GOT3 (cell line): ENCODE results near the gene ZNF200.
"Not testable (repeated sequence)": the region's sequence is repeated elsewhere in the genome, so short reads cannot be mapped to it uniquely, and the experiment has no call there.

ENCODE experiments used
- DNase-seq: peaks from one replicate; lab custom pipeline; 2025; ENCODE audit warnings: mixed read lengths; lab: John Stamatoyannopoulos, UW

Gene ZNF200

DNA sequence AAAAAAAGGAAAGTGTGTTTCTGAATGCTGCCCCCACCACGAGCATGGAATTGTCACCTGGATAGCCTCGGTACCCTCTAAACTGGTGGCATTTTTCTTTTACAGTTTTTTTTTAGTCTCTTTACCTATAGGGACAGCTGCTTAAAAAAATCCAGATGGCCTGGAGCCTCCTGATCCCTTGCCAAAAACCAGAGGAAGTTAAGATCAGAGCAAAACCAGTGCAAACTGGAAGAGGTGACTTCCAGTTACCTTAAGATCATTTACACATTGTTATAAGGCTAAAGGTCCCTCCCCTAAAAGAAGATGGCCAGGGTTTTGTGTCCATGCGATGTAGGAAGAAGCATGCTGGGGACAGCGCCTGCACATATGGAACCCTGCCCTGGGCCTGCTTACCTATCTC is 18.0 kb upstream of the ZNF200 start:
- DNase-seq = no peak

DNA sequence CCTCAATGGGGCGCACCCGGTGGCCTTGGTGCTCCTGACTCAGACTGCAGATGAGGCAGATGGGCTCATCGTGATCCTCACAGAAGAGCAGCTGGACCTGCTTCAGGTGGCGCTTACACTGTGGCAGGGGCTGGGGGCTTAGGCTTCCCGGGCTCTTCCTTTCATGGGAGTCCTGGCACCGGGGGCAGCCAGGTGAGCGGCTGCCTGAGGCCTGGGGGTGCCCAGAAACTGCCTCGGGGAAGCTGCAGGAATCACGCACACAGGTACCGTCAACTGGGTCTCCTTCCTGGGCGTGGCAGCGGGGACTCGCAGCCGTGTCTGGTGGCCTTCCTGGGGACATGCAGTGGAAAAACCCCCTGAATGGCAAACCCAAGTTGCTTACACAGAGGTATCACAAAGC is 14.5 kb upstream of the ZNF200 start:
- DNase-seq = no peak

DNA sequence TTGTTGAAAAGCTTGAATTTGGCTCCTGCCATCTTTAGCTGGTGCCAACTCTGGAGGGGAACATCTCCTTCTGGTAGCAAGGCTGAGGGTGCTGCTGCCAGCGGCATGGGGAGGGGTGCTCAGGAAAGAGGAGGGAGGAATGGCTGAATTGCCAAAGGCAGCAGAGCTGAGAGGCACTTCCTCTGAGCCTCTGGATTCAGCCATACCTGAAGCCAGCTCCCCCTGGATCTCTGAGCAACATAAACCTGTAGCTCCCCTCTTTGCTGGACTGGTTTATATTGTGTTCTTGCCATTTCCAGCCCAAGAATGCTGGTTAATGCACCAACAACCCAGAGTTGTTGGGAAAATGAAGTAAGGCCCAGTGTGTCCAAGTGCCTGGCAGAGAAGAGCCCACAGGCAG is 14.1 kb upstream of the ZNF200 start:
- no peak for DNase-seq

DNA sequence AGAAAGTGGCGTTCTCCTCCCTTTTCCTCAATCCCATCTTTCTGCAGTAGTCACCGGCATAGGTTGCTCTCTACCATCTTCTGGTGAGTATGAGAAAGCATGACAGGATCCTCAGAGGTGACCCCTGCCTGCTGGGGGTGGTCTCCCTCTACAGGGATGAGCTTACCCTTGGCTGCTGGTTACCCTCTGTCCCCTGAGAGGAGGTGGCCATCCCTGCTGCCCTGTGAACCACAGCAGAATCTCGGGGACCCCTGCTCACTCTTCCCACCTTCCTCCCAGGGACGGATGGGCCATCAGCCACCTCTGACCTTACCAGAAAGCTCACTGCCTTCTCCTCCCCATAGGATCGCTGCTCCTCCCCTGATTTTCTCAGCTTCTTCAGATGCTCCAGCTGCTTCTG is 13.6 kb upstream of the ZNF200 start:
- no peak for DNase-seq

DNA sequence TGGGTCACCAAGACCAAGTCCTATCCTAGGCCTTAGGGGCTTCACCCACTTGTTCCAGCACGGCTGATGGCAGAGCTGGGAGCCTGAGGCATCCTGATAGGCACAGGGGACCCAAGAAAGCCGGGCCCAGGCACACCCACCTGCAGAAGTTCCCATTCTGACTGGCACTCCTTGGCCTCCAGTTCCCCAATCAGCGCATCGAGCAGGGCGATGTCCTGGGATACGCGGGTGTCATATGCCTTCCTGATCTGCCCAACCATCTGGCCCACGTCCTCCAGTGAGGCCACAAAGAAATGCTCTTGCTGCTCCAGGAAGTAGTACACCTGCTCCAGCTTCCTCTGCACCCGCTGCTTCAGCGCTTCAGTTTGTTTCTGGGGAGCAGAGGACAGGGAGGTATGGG is 11.9 kb upstream of the ZNF200 start:
- no peak for DNase-seq

DNA sequence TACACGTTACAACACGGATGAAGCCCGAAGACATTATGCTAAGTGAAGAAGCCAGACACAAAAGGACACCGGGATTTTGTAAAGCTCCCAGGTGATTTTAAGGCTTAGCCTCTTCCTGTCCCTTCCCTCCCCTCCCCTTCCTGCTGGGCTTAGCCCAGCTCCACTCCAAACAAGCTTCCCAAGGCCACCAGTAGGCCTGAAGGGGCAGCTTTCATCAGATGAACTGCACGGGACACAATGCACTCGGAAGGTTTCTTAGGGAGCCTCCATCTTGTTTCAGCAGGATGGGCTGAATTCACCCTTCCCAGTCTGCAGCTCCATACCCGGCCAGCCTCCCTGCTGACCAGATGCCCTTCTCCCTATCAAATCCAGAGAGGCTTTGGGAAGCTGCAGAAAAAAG is 11.0 kb upstream of the ZNF200 start:
- no peak for DNase-seq

DNA sequence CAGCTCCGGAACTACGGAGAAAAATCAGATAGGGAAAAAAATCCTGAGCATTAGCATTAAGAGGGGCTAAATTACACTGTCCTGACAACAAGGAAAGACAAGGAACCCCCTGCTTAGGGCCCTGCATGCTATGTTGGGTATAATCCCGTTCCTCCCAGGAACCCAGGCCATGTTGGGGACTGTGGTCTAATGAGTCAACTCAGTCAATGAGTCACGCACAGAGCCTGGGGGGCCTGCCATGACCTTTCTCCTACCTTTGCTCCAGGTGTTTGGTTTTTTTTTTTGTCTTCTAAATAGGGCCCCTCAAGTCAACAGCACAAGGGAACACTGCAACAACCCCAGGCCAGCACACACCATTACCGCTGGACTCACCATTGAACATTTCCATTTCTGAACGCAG is 8.9 kb upstream of the ZNF200 start:
- no peak for DNase-seq

DNA sequence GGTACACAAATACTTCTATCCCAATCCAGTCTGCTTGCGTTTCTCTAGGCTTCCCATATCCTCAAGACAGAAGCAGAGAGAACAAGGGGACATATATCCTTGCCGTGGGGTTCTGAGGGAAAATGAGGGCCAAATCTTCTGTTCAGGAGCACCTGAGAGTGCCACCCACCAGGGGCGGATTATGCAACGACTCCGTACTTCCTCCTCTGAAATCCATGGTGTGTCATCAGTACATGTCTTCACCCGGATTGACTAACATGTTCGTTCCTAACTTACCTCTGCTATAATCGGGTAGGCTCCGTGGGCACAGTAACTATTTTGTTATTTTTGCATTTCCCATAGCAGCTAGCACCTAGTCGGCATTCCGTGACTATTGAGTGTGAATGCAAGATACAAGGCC is 7.8 kb upstream of the ZNF200 start:
- no peak for DNase-seq

DNA sequence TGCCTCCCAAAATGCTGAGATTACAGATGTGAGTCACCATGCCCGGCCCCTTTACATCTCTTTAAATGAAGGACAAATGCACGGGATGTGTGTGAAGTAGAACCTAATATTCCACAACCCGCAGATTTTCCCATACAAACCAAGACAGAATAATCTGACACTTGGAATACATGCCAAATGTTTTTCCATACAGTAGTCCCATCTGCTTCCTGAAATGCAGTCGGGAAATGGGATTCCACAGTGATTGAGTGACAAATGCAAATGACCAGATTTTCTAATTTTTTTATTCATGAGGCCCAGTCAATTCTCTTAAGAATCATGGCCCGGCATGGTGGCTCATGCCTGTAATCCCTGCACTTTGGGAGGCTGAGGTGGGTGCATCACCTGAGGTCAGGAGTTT is 6.8 kb upstream of the ZNF200 start:
- DNase-seq = no peak

DNA sequence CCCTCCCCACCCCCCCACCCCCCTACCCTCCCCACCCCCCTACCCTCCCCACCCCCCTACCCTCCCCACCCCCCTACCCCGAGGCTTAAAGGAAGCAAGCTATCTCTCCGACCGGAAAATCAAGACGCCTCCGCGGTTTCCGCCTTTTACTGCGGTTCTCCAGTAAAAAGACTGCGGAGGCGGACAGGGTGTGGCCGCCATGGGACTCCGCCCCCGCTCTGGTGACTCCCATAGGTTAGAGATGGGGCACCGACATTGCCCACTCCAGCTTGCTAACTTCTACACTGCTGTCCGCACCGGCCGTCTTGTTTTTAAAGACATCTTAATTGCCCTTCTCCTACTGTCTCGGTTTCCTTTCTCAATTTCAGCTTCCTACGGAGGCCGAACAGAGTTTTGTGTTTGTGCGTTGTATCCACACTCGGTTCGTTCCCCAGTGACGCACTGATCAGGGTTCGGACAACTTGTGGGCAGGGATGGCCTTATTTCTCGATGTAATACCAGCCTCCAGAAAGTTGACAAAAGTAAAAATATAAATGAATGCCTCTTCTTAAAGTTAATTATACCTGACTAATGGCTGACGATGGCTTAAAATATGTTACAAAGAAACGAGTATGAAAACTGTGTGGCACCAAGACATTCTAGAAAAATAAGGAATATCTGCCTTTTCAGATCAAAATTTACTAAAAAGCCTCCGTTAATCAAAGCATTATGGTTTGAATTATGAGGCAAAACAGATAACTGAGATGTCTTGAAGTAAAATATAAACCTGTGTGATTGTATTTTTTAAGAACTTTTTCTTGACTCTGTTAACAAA is 1.1 kb upstream of the ZNF200 start:
- no peak for DNase-seq

DNA sequence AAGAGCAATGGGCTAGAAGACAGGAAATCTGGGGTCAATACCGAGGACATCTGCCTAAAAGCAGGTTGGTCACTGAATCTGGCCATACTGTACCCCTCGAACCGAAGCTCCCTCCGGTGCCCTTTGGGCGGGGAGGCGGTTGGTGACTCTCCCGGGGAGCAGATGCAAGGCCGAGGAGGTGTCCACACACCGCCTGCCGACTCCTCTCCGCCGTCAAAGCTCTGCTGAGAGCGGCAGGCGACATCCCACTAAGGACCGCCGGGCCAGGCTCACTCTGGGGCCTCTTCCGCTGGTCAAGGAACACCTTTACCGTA is 458 bp downstream of the ZNF200 start:
- no peak for DNase-seq

DNA sequence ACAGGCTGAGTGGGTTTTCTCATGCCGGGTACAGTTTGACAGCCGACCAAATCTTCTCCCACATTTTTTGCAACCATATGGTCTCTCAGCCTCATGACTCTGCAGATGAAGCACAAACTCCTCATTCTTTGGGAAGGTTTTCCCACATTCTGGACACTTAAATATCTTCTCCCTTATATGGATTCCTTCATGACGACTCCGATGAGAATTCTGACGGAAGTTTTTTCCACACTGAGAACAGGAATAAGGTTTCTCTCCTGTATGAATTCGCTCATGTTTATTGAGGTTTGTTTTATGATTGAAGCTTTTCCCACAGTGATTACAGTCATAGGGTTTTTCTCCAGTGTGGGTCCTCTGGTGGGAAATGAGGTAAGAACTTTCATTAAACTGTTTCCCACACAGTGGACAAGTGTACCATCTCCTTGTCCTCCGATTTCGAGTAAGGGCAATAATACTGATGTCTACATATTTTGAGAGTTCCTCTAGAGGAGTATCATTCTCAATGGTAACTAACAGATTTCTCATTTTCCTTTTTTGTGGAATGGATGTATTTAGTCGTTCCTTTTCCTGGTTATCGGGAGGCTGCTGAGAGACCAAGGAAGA is 10.9 kb downstream of the ZNF200 start:
- no peak for DNase-seq

DNA sequence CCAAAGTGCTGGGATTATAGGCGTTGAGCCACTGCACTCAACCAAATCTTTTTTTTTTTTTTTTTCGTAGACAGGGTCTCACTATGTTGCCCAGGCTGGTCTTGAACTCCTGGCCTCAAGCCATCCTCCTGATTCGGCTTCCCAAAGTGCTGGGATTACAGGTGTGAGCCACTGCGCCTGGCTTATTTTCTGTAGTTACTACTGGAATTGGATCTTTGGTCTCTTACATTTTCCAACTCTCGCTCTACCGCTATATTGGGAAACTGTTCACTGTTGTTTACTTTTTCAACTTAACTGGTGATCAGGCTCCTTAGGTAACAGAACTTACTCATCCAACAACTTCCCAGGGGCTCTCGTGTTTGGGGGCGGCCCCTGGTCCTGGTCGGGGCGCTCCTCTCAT is 14.1 kb downstream of the ZNF200 start:
- DNase-seq = no peak

DNA sequence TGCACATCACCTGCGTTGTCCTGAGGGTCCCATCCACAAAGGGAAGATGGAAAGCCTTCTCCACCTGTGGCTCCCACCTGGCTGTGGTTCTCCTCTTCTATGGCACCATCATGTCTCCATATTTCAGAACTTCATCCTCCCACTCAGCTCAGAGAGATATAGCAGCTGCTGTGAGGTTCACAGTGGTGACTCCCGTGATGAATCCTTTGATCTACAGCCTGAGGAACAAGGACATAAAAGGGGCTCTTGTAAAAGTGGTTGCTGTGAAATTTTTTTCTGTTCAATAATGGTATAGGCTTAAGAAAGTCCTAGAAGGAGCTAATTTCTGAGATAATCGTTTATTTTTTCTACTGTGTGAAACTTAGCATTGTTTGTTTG is 18.7 kb downstream of the ZNF200 start:
- DNase-seq = no peak

DNA sequence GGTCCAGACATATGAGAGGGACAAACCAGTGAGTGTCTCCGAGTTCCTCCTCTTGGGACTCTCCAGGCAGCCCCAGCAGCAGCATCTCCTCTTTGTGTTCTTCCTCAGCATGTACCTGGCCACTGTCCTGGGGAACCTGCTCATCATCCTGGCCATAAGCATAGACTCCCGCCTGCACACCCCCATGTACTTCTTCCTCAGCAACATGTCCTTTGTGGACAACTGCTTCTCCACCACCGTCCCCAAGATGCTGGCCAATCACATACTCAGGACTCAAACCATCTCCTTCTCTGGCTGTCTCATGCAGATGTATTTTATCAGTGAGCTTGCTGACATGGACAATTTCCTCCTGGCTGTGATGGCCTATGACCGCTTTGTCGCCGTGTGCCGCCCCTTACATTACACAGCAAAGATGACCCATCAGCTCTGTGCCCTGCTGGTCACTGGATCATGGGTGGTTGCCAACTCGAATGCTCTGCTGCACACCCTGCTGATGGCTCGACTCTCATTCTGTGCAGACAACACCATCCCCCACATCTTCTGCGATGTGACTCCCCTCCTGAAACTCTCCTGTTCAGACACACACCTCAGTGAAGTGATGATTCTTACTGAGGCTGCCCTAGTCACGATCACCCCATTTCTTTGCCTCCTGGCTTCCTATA is 19.2 kb downstream of the ZNF200 start:
- no peak for DNase-seq

DNA sequence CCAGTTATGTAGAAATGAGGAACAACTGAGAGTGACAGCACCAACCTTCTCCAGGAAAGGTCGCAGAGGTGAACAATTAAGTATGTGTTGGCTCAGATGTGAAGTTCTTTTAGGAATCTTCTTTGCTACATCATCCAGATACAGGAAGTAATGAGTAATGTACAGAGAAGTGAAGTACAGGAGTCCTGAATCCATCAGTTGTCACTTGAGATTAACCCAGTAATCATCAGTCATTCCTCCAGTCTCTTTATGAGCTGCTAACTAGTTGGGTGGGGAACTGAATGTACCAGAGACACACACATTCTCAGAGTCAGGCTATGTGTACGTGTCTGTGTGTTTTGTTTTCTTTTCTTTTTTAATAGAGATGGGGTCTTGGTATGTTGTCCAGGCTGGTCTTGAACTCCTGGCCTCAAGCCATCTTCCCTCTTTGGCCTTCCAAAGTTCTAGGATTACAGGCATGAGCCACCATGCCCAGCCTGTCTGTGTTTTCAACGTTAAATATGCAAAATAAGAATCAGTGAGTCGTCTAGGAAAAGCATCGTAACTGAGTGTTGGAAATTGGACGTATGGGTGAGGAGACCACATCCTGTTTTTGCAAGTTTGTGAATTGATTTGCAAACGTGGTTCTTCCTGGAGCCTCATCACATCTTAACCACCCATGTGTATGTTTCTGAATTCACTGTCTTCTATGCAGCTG is 19.9 kb downstream of the ZNF200 start:
- DNase-seq = no peak

DNA sequence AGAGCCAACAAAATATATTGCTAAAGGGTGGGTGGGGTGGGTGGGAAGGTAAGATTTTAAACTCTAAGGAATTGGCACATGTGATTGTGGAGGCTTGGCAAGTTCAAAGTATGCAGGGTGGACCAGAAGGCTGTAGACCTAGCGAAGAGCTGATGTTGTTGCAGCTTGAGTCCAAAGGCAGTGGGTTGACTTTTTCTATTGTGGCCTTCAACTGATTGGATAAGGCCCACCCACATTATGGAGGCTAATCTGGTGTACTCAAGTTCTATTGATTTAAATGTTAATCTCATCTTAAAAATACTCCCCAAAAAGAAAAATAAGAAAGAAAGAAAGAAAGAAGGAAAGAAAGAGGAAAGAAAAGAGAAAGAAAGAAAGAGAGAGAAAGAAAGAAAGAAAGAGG is 22.4 kb downstream of the ZNF200 start:
- DNase-seq = no peak

DNA sequence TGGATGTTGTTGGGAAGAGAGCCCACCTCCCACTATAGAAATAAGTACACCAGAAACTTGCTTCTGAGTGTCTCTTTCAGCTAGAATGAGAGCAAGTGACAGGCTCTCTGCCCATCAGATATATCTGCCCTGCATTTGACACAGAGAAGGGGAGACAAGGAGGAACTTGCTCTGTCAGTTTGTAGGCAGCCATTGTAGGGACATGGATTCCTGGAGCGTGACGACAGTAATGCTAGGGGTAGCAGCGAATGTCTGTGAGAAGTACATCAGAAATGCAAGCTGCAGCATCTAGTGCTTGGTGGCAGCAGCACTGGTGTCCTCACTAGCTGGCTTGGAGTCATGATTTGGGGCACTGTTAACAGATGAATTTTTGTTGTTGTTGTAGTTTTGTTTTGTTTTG is 23.0 kb downstream of the ZNF200 start:
- DNase-seq = no peak

DNA sequence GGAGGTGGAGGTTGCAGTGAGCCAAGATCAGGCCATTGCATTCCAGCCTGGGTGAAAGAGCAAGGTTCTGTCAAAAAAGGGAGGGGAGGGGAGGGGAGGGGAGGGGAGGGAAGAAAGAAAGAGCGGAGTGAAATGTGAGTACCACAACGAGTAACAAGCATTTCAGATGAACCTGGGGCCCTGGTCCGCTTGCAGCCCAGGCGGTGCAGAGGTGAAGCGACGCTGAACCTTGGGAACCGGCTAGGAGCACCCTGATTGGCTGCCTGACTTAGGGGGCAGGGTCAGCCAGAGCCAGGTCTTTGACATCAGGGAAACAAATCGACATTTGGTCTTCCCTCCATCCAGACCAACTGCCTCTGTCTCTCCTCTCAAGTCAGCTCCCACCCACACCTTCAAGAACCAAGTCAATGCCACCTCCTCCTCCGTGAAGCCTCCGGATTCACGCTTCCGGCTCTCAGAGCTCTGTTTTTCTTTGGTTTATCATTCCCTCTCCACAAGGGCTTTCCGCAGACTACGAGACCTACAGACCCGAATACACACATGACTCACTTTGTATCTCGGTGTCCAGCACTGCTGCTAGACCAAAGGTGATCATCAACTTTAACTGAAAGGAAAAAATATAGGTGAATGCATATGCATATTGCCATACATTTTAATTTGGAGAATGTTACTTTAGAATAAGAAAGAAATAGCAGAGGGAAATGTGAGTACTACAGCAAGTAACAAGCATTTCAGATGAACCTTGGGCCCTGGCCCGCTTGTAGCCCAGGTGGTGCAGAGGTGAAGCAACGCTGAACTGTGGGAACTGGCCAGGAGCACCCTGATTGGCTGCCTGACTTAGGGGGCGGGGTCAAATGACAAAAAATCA is 27.6 kb downstream of the ZNF200 start:
- no peak for DNase-seq

DNA sequence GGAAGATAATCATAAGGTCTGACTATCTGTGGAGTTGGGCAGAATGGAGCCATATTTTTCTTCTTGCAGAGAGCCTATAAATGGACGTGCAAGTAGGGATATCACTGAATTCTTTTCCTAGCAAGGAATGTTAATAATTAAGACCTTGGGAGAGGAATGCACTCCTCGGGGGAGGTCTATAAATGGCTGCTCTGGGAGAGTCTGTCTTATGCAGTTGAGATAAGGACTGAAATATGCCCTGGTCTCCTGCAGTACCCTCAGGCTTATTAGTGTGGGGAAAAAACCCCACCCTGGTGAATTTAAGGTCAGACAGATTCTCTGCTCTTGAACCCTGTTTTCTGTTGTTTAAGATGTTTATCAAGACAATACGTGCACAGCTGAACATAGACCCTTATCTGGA is 29.0 kb downstream of the ZNF200 start:
- not testable (repeated sequence) for DNase-seq

DNA sequence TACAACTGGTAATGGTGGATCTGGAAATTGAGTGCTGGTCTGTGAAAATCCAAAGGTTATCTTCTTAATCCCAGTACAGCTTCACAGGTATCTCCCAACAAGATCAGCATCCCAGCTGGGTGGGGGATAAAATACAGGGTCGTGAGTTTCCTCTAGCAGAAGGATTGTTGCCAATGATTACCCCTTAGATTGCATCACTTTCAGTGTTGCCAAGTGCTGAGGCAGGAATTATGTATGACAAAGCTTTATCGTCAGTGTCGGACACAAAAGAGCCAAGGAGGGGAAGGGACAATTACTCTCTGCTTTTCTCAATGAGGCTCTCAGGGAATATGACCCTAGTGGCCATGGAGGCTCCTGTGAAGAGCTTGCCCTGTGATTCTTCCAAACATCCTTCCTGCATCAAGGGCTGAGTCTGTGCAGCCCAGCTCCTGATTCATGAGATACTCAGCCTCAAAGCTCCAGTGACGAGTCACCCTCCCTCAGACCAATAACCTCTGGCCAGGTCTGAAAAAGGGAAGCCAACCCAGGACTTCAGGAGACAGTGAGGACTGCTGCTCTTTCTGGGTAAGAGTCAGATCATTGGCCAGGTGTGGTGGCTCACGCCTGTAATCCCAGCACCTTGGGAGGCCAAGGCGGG is 31.9 kb downstream of the ZNF200 start:
- DNase-seq = no peak
